Karpas-422 (cell line): ENCODE measurements around the gene LGALS8. TPM values are rescaled to one million over a fixed set of nuclear protein-coding genes. Genes with fewer than 3 reads are reported as not detected.

Source experiments
- DNase-seq: peaks from one replicate; pipeline ENCODE4 v3.0.0-alpha.2; 2015
- H2AFZ ChIP-seq: fragments of 200-600 bp; sonication (generic); 2 replicates; pipeline ENCODE4 v1.6.1; 2014; ENCODE audit warnings: antibody characterized with exemption, low read length, mixed read lengths
- H3K27ac ChIP-seq: fragments of 200-600 bp; sonication (generic); 2 replicates; pipeline ENCODE4 v1.5.1; 2014; ENCODE audit warnings: mild to moderate bottlenecking, low read length, moderate library complexity
- H3K27me3 ChIP-seq: fragments of 200-600 bp; sonication (generic); 2 replicates; pipeline ENCODE4 v1.6.1; 2014; ENCODE audit warnings: low read length, mixed read lengths
- H3K36me3 ChIP-seq: fragments of 200-600 bp; sonication (generic); 2 replicates; pipeline ENCODE4 v1.6.1; 2014; ENCODE audit warnings: low read length, mixed read lengths; ENCODE audit not compliant: insufficient read depth
- H3K4me1 ChIP-seq: fragments of 200-600 bp; sonication (generic); 2 replicates; pipeline ENCODE4 v1.6.1; 2014; ENCODE audit warnings: mild to moderate bottlenecking, low read length, mixed read lengths
- H3K4me2 ChIP-seq: fragments of 200-600 bp; sonication (generic); 2 replicates; pipeline ENCODE4 v1.6.1; 2014; ENCODE audit warnings: low read length, low read depth, mild to moderate bottlenecking; ENCODE audit not compliant: poor library complexity, severe bottlenecking
- H3K4me3 ChIP-seq: fragments of 200-600 bp; sonication (generic); 2 replicates; pipeline ENCODE4 v1.5.1; 2014; ENCODE audit warnings: mild to moderate bottlenecking, antibody characterized with exemption, low read length, mixed read lengths
- H3K79me2 ChIP-seq: fragments of 200-600 bp; sonication (generic); 2 replicates; pipeline ENCODE4 v1.6.1; 2014; ENCODE audit warnings: mild to moderate bottlenecking, low read length, mixed read lengths
- H3K9ac ChIP-seq: fragments of 200-600 bp; sonication (generic); 2 replicates; pipeline ENCODE4 v1.6.0; 2014; ENCODE audit warnings: low read length
- H3K9me2 ChIP-seq: fragments of 200-600 bp; sonication (generic), shearing (Covaris generic); replicated peaks from 2 replicates; pipeline ENCODE4 v1.6.0; 2014; ENCODE audit warnings: mild to moderate bottlenecking, low read length, moderate library complexity; ENCODE audit not compliant: insufficient read depth
- H3K9me3 ChIP-seq: fragments of 300-700, 200-600 bp; sonication (generic); 2 replicates; pipeline ENCODE4 v1.6.1; 2014; ENCODE audit warnings: low read length, mixed read lengths
- H4K20me1 ChIP-seq: fragments of 200-600 bp; sonication (generic); 2 replicates; pipeline ENCODE4 v1.6.1; 2014; ENCODE audit warnings: mild to moderate bottlenecking, antibody characterized with exemption, low read length, low read depth; ENCODE audit not compliant: insufficient read depth
- total RNA-seq: library from RNA; depleted of rRNA; stranded (reverse); fragments of >200 nt; shearing (Covaris generic); gene quantifications from 2 replicates; pipeline ENCODE4 v1.2.3, GENCODE V29; 2014; ENCODE audit warnings: low replicate concordance

LGALS8 gene
- total RNA-seq, 1 experiment from 2014 or later, result 21.4 TPM

- Histone ChIP-seq H3K79me2 (no peaks in the 10 kb centered on the region), H3K4me1 (peaks cover 16% of the 10 kb centered on the region), H4K20me1 (no peaks in the 10 kb centered on the region), H3K9ac (peak overlapping the region; percentile 70), H3K4me3 (peak overlapping the region; percentile 73), H3K27me3 (no peaks in the 10 kb centered on the region), H3K36me3 (no peaks in the 10 kb centered on the region), H3K4me2 (peak overlapping the region; percentile 85), H3K9me2 (no peaks in the 10 kb centered on the region), H2AFZ (peak overlapping the region; percentile 89), H3K27ac (no peak overlapping the region), H3K9me3 (no peaks in the 10 kb centered on the region)
- peak; percentile 67 for DNase-seq
Measured at GRCh38 chr1:236524895-236525184, 1.1 kb downstream of the LGALS8 start.

- Histone ChIP-seq H3K27me3 (no peaks in the 10 kb centered on the region), H3K4me1 (peaks cover 20% of the 10 kb centered on the region), H3K9me2 (no peaks in the 10 kb centered on the region), H4K20me1 (no peaks in the 10 kb centered on the region), H3K36me3 (no peaks in the 10 kb centered on the region), H3K9me3 (no peaks in the 10 kb centered on the region), H3K4me2 (no peak overlapping the region), H3K9ac (no peak overlapping the region), H2AFZ (no peak overlapping the region), H3K79me2 (no peaks in the 10 kb centered on the region), H3K27ac (no peak overlapping the region), H3K4me3 (no peak overlapping the region)
- no peak for DNase-seq
Measured at GRCh38 chr1:236526079-236526478, 2.3 kb downstream of the LGALS8 start.

GRCh38 chr1:236530286-236530685 is 6.5 kb downstream of the LGALS8 start:
- no peaks in the 10 kb centered on the region for H3K27me3 ChIP-seq
- no peak overlapping the region for H2AFZ ChIP-seq
- no peaks in the 10 kb centered on the region for H3K9me2 ChIP-seq
- H3K9ac ChIP-seq, result no peak overlapping the region
- no peak overlapping the region for H3K4me3 ChIP-seq
- no peaks in the 10 kb centered on the region for H3K36me3 ChIP-seq
- H3K79me2 ChIP-seq, result no peaks in the 10 kb centered on the region
- peaks cover 12% of the 10 kb centered on the region for H3K4me1 ChIP-seq
- H3K4me2 ChIP-seq, result no peak overlapping the region
- H3K9me3 ChIP-seq, result no peaks in the 10 kb centered on the region
- H3K27ac ChIP-seq, result no peak overlapping the region
- no peaks in the 10 kb centered on the region for H4K20me1 ChIP-seq
- no peak for DNase-seq

- Histone ChIP-seq H3K4me2 (peak overlapping the region; percentile 11), H3K36me3 (no peaks in the 10 kb centered on the region), H3K9me2 (no peaks in the 10 kb centered on the region), H2AFZ (no peak overlapping the region), H3K9me3 (no peaks in the 10 kb centered on the region), H3K79me2 (no peaks in the 10 kb centered on the region), H3K27ac (no peak overlapping the region), H3K9ac (no peak overlapping the region), H3K27me3 (no peaks in the 10 kb centered on the region), H4K20me1 (no peaks in the 10 kb centered on the region), H3K4me1 (peaks cover 12% of the 10 kb centered on the region), H3K4me3 (no peak overlapping the region)
- DNase-seq, result no peak
Measured at GRCh38 chr1:236530959-236531358, 7.2 kb downstream of the LGALS8 start.

- Histone ChIP-seq H2AFZ (no peak overlapping the region), H3K27me3 (no peaks in the 10 kb centered on the region), H3K4me1 (peaks cover 12% of the 10 kb centered on the region), H3K9me2 (no peaks in the 10 kb centered on the region), H3K36me3 (no peaks in the 10 kb centered on the region), H3K79me2 (no peaks in the 10 kb centered on the region), H3K27ac (no peak overlapping the region), H3K4me2 (no peak overlapping the region), H3K9ac (no peak overlapping the region), H3K4me3 (no peak overlapping the region), H4K20me1 (no peaks in the 10 kb centered on the region), H3K9me3 (no peaks in the 10 kb centered on the region)
- no peak for DNase-seq
Measured at GRCh38 chr1:236532850-236533249, 9.1 kb downstream of the LGALS8 start.

GRCh38 chr1:236534151-236534651 is 10.4 kb downstream of the LGALS8 start:
- H2AFZ ChIP-seq, result no peak overlapping the region
- no peak overlapping the region for H3K27ac ChIP-seq
- H3K27me3 ChIP-seq, result no peaks in the 10 kb centered on the region
- no peaks in the 10 kb centered on the region for H3K9me3 ChIP-seq
- H3K36me3 ChIP-seq, result no peaks in the 10 kb centered on the region
- no peaks in the 10 kb centered on the region for H4K20me1 ChIP-seq
- peaks cover 12% of the 10 kb centered on the region for H3K4me1 ChIP-seq
- no peak overlapping the region for H3K4me2 ChIP-seq
- H3K4me3 ChIP-seq, result no peak overlapping the region
- no peaks in the 10 kb centered on the region for H3K9me2 ChIP-seq
- no peaks in the 10 kb centered on the region for H3K79me2 ChIP-seq
- no peak for DNase-seq
- H3K9ac ChIP-seq, result no peak overlapping the region

GRCh38 chr1:236535190-236535589 is 11.4 kb downstream of the LGALS8 start:
- H3K4me3 ChIP-seq, result no peak overlapping the region
- no peak for DNase-seq
- H3K27ac ChIP-seq, result no peak overlapping the region
- H3K79me2 ChIP-seq, result no peaks in the 10 kb centered on the region
- H3K9ac ChIP-seq, result no peak overlapping the region
- H3K9me3 ChIP-seq, result no peaks in the 10 kb centered on the region
- H3K36me3 ChIP-seq, result no peaks in the 10 kb centered on the region
- H3K4me2 ChIP-seq, result no peak overlapping the region
- no peaks in the 10 kb centered on the region for H4K20me1 ChIP-seq
- peaks cover 12% of the 10 kb centered on the region for H3K4me1 ChIP-seq
- no peak overlapping the region for H2AFZ ChIP-seq
- no peaks in the 10 kb centered on the region for H3K27me3 ChIP-seq
- H3K9me2 ChIP-seq, result no peaks in the 10 kb centered on the region

- Histone ChIP-seq H3K9ac (no peak overlapping the region), H3K9me3 (no peaks in the 10 kb centered on the region), H3K79me2 (no peaks in the 10 kb centered on the region), H3K36me3 (no peaks in the 10 kb centered on the region), H3K4me1 (peaks cover 11% of the 10 kb centered on the region), H4K20me1 (no peaks in the 10 kb centered on the region), H3K9me2 (no peaks in the 10 kb centered on the region), H3K4me2 (no peak overlapping the region), H3K27me3 (no peaks in the 10 kb centered on the region), H3K4me3 (no peak overlapping the region), H2AFZ (no peak overlapping the region), H3K27ac (no peak overlapping the region)
- no peak for DNase-seq
Measured at GRCh38 chr1:236535662-236536161, 11.9 kb downstream of the LGALS8 start.

GRCh38 chr1:236536540-236536939 is 12.8 kb downstream of the LGALS8 start:
- no peaks in the 10 kb centered on the region for H3K9me2 ChIP-seq
- no peak overlapping the region for H3K27ac ChIP-seq
- no peaks in the 10 kb centered on the region for H3K79me2 ChIP-seq

More at GRCh38 chr1:236536540-236536939, 12.8 kb downstream of the LGALS8 start:
- H3K27me3 ChIP-seq, result no peaks in the 10 kb centered on the region
- no peak overlapping the region for H3K4me2 ChIP-seq
- no peaks in the 10 kb centered on the region for H4K20me1 ChIP-seq
- H3K9ac ChIP-seq, result no peak overlapping the region
- H2AFZ ChIP-seq, result no peak overlapping the region
- no peaks in the 10 kb centered on the region for H3K9me3 ChIP-seq
- no peak for DNase-seq
- H3K36me3 ChIP-seq, result no peaks in the 10 kb centered on the region
- peaks cover 6% of the 10 kb centered on the region for H3K4me1 ChIP-seq
- no peak overlapping the region for H3K4me3 ChIP-seq
